GM12878 (cell line): ENCODE data around the gene NFATC3. TPM values are rescaled to one million over a fixed set of nuclear protein-coding genes. Genes with fewer than 3 reads are reported as not detected.

Source experiments
- CREM ChIP-seq: IDR thresholded peaks from 2 replicates; pipeline ENCODE4 v1.6.1; 2014; ENCODE audit warnings: antibody characterized with exemption, low read depth
- DPF2 ChIP-seq: fragments of 450-650 bp; IDR thresholded peaks from 2 replicates; pipeline ENCODE4 v1.6.1; 2017; ENCODE audit warnings: mild to moderate bottlenecking
- EED ChIP-seq: sonication (generic); IDR thresholded peaks from 2 replicates; pipeline ENCODE4 v1.6.1; 2016; ENCODE audit warnings: antibody characterized with exemption, low read depth
- FOXK2 ChIP-seq: fragments of 450-650 bp; IDR thresholded peaks from 2 replicates; pipeline ENCODE4 v1.6.1; 2017; ENCODE audit warnings: mild to moderate bottlenecking, moderate library complexity
- IKZF1 ChIP-seq: fragments of 450-650 bp; conservative IDR thresholded peaks from 2 replicates; pipeline ENCODE4 v1.6.1; 2017; ENCODE audit warnings: antibody characterized with exemption, mild to moderate bottlenecking
- IKZF2 ChIP-seq, 2 experiments: fragments of 450-650 bp; IDR thresholded peaks; 2 replicates each; pipeline ENCODE4 v1.6.1; 2017; ENCODE audit warnings: mild to moderate bottlenecking in 2 of 2, moderate library complexity in 2 of 2
- JUND ChIP-seq: IDR thresholded peaks from 2 replicates; pipeline ENCODE4 v1.6.1; 2012; ENCODE audit warnings: low read depth, mild to moderate bottlenecking, low read length, improper control_type of control experiment, moderate library complexity
- KAT2A ChIP-seq: conservative IDR thresholded peaks from 2 replicates; pipeline ENCODE4 v1.6.1; 2011; ENCODE audit warnings: low read depth, low read length; ENCODE audit not compliant: control insufficient read depth
- LARP7 ChIP-seq: fragments of 450-650 bp; IDR thresholded peaks from 2 replicates; pipeline ENCODE4 v1.6.1; 2017; ENCODE audit warnings: mild to moderate bottlenecking
- NFXL1 ChIP-seq: fragments of 450-650 bp; IDR thresholded peaks from 2 replicates; pipeline ENCODE4 v1.6.1; 2017; ENCODE audit warnings: antibody characterized with exemption, mild to moderate bottlenecking, borderline replicate concordance
- NFYA ChIP-seq: IDR thresholded peaks from 2 replicates; pipeline ENCODE4 v1.6.1; 2011; ENCODE audit warnings: low read depth, mild to moderate bottlenecking, low read length, improper control_type of control experiment, borderline replicate concordance
- POLR2AphosphoS5 ChIP-seq: IDR thresholded peaks from 2 replicates; pipeline ENCODE4 v1.6.1; 2011; ENCODE audit warnings: mild to moderate bottlenecking, low read length, inconsistent platforms
- RCOR1 ChIP-seq: conservative IDR thresholded peaks from 2 replicates; pipeline ENCODE4 v1.6.1; 2012; ENCODE audit warnings: low read depth, low read length, improper control_type of control experiment
- SIN3A ChIP-seq: IDR thresholded peaks from 2 replicates; pipeline ENCODE4 v1.6.1; 2012; ENCODE audit warnings: low read depth, low read length, improper control_type of control experiment
- SMARCA5 ChIP-seq: fragments of 450-650 bp; IDR thresholded peaks from 2 replicates; pipeline ENCODE4 v1.6.1; 2017; ENCODE audit warnings: mild to moderate bottlenecking
- SP1 ChIP-seq: IDR thresholded peaks from one replicate; pipeline ENCODE4 v1.6.1; 2011; ENCODE audit warnings: low read depth, low read length
- TBL1XR1 ChIP-seq: IDR thresholded peaks from 2 replicates; pipeline ENCODE4 v1.6.1; 2012; ENCODE audit warnings: low read depth, low read length, improper control_type of control experiment
- TCF12 ChIP-seq: IDR thresholded peaks from 2 replicates; pipeline ENCODE4 v1.6.1; 2011; ENCODE audit warnings: low read depth, mild to moderate bottlenecking, low read length
- YBX1 ChIP-seq: fragments of 450-650 bp; IDR thresholded peaks from 2 replicates; pipeline ENCODE4 v1.6.1; 2016; ENCODE audit warnings: antibody characterized with exemption
- polyA plus RNA-seq, 11 experiments: library from polyadenylated mRNA; depleted of rRNA in 4 of 11; unstranded in 6 of 11; stranded (reverse) in 5 of 11; fragments of >200 nt; fragmentation: Nextera tagmentation in 4 of 11; fragmentation: Illumina TruSeq in 1 of 11; extraction: Ambion mirVana in 4 of 11; extraction: Trizol in 1 of 11; gene quantifications; 1 replicate in 1 of 11; 2 replicates in 10 of 11; pipeline versions ENCODE4 v1.2.1 to v1.2.3, GENCODE V29; 2011 to 2016; ENCODE audit warnings: inconsistent platforms in 2 of 11, missing spikeins in 2 of 11, low read depth in 1 of 11
- total RNA-seq, 4 experiments: library from RNA; depleted of rRNA in 3 of 4; stranded (reverse); fragments of >200 nt in 3 of 4; fragmentation: Illumina TruSeq in 1 of 4; extraction: Trizol in 1 of 4; gene quantifications; 2 replicates each; pipeline versions ENCODE4 v1.2.1 to v1.2.3, GENCODE V29; 2013 to 2021
- TF ChIP-seq, protein P1 (sequence below), 3 experiments: IDR thresholded peaks in 2 of 3; conservative IDR thresholded peaks in 1 of 3; 2 replicates each; pipeline ENCODE4 v1.5.1; 2011; ENCODE audit warnings: low read depth in 3 of 3, low read length in 3 of 3, mild to moderate bottlenecking in 3 of 3, control low read depth in 2 of 3, moderate library complexity in 2 of 3, inconsistent platforms in 1 of 3, mixed read lengths in 1 of 3; ENCODE audit not compliant: control insufficient read depth in 2 of 3, insufficient read depth in 1 of 3; ENCODE audit errors: extremely low read depth in 1 of 3
- TF ChIP-seq, protein P2 (sequence below): fragments of 450-650 bp; IDR thresholded peaks from 2 replicates; pipeline ENCODE4 v1.6.1; 2016; ENCODE audit warnings: mild to moderate bottlenecking
- TF ChIP-seq, protein P3 (sequence below): IDR thresholded peaks from 2 replicates; pipeline ENCODE4 v1.6.1; 2012; ENCODE audit warnings: low read depth, low read length, improper control_type of control experiment
- TF ChIP-seq, protein P4 (sequence below): IDR thresholded peaks from 2 replicates; pipeline ENCODE4 v1.6.1; 2012; ENCODE audit warnings: improper control_type of control experiment, low read depth, low read length; ENCODE audit not compliant: insufficient replicate concordance

NFATC3 gene
- total and polyA plus RNA-seq, 10 of the 15 experiments (the other 5 are each of a cell fraction or from before 2014, with no cell fraction given): 4.2 to 37.6 (median 24.9) TPM

DNA sequence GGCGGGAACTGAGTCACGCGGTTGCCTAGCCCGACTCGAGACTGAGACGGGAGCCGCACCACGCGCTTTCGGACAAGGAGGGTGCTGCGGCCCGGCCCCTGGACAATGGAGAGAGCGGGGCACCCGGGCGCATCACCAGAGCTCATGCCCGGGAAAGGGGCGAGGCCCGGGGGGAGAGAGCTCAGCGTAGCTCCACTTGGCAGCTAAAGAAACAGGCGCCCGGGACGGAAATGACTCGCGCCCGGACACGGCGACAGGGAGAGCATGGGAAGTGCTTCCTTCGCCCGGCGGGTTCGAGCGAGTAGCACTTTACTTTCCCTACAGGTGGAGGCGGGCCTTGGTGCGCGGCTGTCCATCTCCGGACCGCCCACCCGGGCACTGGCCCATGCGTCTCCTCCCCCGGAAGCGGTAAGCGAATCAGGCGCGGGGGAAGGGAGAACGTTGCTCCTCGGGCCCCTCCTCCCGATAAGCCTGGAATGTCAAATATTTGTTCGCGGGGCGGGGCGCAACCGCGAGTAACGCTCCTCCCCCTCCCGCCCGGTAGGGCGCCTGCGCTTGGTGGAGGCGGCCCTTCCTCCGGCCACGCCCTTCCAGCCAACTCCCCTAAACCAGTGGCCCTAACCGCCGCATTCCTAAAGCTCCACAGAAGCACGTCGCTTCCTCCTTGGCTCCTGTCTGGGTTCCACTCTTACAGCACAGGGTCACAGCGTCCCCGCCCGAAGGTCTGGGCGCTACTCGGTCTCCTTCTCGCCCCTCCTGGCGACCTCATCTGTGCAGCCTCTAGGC lies 152.3 kb downstream of the NFATC3 start (continued):
- TF ChIP-seq DPF2 (0 out of 2 replicates have a peak, but pooled peaks have one; percentile 57), SMARCA5 (no peak), RCOR1 (no peak), SIN3A (0 out of 2 replicates have a peak, but pooled peaks have one; percentile 7), NFXL1 (no peak), CREM (peak; percentile 12; the same call in 1 of the 2 replicates), EED (peak; percentile 22), SP1 (peak; percentile 61), POLR2AphosphoS5 (peak; percentile 57), IKZF2 (IDR thresholded peaks at IDR 0.05) (peak; percentile 53 to 58; a peak in 3 of 4 replicates), TCF12 (peak; percentile 42; the same call in 1 of the 2 replicates), FOXK2 (no peak), LARP7 (peak; percentile 42), YBX1 (no peak), NFYA (no peak), IKZF1 (peak; percentile 79; the same call in 1 of the 2 replicates), JUND (no peak), TBL1XR1 (no peak), KAT2A (no peak)
- TF ChIP-seq, protein P1, sequence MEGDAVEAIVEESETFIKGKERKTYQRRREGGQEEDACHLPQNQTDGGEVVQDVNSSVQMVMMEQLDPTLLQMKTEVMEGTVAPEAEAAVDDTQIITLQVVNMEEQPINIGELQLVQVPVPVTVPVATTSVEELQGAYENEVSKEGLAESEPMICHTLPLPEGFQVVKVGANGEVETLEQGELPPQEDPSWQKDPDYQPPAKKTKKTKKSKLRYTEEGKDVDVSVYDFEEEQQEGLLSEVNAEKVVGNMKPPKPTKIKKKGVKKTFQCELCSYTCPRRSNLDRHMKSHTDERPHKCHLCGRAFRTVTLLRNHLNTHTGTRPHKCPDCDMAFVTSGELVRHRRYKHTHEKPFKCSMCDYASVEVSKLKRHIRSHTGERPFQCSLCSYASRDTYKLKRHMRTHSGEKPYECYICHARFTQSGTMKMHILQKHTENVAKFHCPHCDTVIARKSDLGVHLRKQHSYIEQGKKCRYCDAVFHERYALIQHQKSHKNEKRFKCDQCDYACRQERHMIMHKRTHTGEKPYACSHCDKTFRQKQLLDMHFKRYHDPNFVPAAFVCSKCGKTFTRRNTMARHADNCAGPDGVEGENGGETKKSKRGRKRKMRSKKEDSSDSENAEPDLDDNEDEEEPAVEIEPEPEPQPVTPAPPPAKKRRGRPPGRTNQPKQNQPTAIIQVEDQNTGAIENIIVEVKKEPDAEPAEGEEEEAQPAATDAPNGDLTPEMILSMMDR (IDR thresholded peaks at IDR 0.05 in 2 of 3, conservative IDR thresholded peaks at IDR 0.05 in 1 of 3; ENCODE audit: control insufficient read depth in 2 of 3, extremely low read depth in 1 of 3, insufficient read depth in 1 of 3, low read depth in 3 of 3, low read length in 3 of 3): no peak
- TF ChIP-seq, protein P2, sequence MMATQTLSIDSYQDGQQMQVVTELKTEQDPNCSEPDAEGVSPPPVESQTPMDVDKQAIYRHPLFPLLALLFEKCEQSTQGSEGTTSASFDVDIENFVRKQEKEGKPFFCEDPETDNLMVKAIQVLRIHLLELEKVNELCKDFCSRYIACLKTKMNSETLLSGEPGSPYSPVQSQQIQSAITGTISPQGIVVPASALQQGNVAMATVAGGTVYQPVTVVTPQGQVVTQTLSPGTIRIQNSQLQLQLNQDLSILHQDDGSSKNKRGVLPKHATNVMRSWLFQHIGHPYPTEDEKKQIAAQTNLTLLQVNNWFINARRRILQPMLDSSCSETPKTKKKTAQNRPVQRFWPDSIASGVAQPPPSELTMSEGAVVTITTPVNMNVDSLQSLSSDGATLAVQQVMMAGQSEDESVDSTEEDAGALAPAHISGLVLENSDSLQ: peak; percentile 96
- TF ChIP-seq, protein P3, sequence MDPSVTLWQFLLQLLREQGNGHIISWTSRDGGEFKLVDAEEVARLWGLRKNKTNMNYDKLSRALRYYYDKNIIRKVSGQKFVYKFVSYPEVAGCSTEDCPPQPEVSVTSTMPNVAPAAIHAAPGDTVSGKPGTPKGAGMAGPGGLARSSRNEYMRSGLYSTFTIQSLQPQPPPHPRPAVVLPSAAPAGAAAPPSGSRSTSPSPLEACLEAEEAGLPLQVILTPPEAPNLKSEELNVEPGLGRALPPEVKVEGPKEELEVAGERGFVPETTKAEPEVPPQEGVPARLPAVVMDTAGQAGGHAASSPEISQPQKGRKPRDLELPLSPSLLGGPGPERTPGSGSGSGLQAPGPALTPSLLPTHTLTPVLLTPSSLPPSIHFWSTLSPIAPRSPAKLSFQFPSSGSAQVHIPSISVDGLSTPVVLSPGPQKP: peak; percentile 52; the same call in 1 of the 2 replicates
- TF ChIP-seq, protein P4, sequence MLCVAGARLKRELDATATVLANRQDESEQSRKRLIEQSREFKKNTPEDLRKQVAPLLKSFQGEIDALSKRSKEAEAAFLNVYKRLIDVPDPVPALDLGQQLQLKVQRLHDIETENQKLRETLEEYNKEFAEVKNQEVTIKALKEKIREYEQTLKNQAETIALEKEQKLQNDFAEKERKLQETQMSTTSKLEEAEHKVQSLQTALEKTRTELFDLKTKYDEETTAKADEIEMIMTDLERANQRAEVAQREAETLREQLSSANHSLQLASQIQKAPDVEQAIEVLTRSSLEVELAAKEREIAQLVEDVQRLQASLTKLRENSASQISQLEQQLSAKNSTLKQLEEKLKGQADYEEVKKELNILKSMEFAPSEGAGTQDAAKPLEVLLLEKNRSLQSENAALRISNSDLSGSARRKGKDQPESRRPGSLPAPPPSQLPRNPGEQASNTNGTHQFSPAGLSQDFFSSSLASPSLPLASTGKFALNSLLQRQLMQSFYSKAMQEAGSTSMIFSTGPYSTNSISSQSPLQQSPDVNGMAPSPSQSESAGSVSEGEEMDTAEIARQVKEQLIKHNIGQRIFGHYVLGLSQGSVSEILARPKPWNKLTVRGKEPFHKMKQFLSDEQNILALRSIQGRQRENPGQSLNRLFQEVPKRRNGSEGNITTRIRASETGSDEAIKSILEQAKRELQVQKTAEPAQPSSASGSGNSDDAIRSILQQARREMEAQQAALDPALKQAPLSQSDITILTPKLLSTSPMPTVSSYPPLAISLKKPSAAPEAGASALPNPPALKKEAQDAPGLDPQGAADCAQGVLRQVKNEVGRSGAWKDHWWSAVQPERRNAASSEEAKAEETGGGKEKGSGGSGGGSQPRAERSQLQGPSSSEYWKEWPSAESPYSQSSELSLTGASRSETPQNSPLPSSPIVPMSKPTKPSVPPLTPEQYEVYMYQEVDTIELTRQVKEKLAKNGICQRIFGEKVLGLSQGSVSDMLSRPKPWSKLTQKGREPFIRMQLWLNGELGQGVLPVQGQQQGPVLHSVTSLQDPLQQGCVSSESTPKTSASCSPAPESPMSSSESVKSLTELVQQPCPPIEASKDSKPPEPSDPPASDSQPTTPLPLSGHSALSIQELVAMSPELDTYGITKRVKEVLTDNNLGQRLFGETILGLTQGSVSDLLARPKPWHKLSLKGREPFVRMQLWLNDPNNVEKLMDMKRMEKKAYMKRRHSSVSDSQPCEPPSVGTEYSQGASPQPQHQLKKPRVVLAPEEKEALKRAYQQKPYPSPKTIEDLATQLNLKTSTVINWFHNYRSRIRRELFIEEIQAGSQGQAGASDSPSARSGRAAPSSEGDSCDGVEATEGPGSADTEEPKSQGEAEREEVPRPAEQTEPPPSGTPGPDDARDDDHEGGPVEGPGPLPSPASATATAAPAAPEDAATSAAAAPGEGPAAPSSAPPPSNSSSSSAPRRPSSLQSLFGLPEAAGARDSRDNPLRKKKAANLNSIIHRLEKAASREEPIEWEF: no peak
